Mesenteric fat pad (tissue), 1 donor: ENCODE data around the gene CHST11. TPM values are rescaled to one million over a fixed set of nuclear protein-coding genes. Genes with fewer than 3 reads are reported as not detected.

ENCODE experiments used
- DNase-seq: peaks from one replicate; pipeline ENCODE4 v3.0.0-alpha.2; 2020; ENCODE audit warnings: low spot score
- total RNA-seq: library from RNA; stranded (reverse); fragmentation: NEBNext Ultra II Directional; extraction: Animal tissue kit (Norgen Biotek cat#: 25700); gene quantifications from one replicate; pipeline ENCODE4 v1.2.1, GENCODE V29; 2021
- donor health status: DM: yes; HTN: yes; CAD: no.

The CHST11 gene
- total RNA-seq, 1 donor from 2014 or later, result 15.4 TPM

DNA sequence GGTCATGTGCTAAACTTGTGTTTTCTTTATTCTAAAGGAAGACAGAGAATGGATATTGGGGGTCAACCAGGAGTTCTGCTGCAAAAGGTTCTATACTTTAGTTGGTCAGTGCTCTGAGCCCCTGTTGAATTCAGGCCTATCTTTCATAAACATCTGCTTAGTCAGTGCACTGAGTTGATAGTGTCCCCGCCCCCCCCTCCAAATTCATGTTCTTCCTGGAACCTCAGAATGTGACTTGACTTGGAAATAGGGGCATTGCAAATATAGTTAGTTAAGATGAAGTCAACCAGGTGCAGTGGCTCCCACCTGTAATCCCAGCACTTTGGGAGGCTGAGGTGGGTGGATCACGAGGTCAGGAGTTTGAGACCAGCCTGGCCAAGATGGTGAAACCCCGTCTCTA lies 23.3 kb downstream of the CHST11 start:
- DNase-seq, result no peak

DNA sequence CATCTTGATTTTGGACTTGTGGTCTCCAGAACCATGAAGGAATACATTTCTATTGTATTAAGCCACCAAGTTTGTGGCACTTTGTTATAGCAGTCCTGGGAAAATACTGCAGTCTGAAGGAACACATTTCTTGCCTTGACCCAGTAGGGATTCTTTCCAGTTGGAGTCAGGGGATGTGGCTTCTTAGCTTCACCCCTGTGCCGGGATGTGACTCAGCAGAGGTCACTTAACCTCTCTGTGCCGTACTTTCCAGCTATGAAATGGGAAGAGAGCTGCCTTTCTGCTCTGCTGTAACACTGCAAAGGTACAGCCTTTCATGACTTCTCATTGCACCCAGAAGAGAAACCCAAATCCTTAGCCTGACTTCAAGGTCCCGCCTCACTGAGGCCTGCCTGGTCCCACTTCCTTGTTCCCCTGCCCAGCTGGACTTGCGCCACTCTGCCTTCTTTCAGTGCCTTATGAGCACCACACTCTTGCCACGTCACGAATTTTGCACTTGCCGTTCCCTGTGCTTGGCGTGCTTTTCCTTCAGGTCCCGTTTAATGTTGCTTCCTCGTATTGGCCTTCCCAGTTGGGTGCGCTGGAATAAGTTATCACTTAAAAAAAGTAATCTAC lies 24.2 kb downstream of the CHST11 start:
- DNase-seq, result no peak

DNA sequence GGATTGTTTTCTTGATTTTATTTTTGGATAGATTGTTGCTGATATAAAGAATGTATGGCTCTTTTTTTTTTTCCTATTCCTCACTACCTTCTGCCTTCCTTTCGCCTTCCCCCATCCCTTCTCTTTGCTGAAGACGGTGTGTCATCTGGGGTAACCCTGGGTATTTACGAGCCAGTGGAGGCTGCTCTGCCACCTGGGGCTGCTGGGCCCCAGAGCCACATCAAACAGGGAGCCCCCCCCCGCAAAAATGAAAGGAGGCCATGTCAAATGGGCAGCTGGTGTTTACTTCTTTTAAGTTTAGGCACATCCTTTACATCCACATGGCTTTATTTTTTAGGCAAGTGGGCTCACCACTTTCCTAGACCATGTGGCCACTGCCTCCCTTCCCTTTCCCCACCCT lies 25.4 kb downstream of the CHST11 start:
- no peak for DNase-seq

DNA sequence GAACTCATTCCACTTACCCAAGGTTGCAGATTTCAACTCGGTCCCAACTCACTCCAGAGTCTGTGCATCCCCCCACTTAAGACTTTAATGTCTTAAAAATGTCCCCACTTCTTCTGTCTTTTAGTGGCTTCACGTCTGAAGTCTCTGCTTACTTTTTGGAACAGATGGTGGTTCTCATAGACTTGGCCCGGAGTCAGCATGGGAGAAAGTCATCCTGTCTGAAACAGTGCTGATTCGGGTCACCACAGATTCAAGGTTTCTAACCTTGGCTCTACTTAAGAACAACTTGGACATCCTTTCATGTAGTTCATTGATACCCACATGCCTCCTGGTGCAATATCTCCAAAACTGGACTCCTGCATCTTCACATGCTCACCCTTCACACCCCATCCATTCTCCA lies 26.0 kb downstream of the CHST11 start:
- no peak for DNase-seq

DNA sequence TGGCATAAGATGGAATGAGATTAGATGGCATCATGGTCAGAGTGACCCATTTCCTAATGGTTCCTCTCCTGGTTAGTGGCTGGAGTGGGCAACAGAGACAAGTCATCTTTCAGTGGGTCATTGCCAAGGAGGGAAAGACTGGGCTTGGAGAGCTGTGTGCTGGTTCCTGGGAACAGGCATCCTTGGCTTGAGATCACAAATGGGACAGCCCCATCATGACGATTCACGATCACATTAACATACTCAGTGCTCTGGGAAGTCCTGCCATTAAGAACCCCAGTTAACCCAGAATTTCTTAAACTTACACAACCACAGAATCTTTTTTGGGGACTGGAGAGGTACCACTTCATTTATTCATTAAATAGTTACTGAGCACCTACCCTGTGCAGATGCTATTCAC lies 27.3 kb downstream of the CHST11 start:
- no peak for DNase-seq

DNA sequence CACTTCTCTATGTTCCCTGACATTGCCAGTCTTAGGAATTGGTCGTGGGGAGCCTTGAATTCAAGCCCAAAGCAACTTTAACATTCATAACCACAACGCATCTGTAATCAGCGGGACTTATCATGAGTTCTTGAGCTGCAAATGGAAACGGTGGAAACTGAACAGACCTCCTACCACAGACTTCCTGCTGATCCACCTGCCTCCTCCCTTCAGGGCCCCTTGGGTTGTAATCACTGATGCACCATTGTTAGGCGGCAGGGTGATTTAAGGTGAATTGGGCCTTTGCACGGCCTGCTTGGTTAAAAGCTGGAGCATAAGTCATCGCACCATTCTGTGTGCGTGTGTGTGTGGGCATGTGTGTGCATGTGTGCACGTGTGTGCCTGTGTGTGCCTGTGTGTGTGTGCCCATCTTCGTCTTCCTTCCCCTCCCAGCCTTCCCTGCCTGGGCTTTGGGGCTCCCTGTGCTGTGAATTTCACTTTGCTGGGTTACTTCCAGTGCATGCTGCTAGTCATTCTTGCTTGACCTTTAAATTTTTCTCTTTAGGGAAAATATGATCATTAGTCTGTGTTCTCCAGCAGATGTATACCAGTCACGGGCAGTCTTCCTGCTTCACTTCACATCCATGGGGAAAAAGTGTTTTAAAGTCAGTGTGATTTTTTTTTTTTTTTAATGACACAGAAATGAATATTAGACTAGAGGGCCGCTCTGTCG lies 29.1 kb downstream of the CHST11 start:
- DNase-seq, result no peak

DNA sequence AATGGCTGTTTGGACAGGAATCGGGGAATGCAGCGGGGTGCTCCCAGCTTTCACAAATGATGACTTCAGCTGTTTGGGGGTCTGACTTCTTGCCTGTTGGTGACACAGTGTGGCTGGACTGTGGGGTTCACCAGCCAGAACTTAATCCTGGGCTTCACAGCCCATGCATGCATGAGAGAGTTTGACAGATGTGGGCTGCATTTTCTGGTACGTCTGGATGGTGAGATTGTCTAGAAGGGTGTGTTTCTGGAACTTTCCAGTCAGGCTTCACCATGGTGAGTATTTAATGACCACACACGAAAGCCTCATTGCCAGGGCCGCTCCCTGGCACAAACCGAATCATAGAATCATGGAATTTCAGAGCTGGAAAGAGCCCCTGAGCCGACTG lies 29.6 kb downstream of the CHST11 start:
- no peak for DNase-seq

DNA sequence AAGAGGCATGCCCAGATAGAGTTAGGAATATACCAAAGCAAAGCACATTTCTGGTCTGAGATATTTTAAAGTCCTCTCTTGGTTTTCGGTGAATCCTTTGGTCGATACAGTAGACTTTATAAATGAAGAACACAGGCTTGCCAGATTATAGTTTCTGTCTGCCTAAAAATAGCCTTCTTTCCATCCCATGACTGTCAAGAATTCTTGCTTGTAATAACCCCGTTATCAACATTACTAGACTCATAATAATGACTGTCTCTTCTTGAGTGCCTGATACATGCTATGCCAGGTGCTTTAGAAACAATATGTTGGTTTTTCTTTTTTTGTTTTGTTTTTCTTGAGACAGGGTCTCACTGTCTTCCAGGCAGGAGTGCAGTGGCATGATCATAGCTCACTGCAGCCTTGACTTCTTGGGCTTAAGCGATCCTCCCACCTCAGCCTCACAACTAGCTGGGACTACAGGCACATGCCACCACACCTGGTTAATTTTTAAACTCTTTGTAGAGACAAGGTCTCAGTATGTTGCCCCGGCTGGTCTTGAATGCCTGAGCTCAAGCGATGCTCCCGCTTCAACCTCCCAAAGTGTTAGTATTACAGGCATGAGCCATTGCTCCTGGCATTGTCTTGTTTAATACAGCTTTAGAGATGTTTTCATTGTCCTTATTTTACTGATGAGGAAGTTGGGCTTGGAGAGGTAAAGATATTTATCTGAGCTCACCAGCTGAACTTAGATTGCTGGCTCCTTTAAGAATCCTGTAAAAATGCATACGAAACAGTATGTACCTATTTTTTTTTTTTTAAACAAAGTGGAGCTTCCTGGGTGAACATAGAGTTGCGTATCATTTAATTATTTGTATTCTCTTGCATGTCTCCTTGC lies 30.4 kb downstream of the CHST11 start:
- DNase-seq, result no peak

DNA sequence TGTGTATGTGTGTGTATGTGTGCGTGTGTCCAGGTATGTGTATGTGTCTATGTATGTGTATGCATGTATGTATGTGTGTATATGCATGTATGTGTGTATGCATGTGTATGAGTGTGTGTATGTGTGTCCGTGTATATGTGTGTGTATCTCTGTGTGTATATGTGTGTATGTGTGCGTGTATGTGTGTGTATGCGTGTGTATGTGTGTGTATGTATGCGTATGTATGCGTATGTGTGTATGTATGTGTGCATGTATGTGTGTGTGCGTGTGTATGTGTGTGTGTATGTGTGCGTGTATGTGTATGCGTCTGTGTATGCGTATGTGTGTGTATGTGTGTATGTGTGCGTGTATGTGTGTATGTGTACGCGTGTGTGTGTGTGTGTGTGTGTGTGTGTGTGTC lies 31.6 kb downstream of the CHST11 start:
- DNase-seq, result no peak

DNA sequence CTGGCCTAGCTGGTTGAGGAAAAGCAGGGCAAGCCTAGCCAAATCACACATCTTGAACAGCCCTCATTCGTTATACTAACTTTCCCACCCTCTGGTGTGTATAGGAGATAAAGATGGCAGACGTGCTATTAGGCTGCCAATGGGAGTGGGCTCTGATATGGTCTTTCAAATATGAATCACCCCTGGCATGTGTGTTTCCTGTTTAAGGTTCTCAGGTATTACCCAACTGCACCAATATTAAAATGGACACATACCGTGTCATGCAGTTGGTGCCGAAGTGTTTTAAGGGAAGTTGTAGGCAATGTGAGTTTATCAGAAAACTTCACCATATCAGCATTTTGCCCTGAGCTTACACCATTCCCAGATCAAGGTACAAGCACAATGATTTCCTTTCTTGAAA lies 33.4 kb downstream of the CHST11 start:
- DNase-seq, result no peak

DNA sequence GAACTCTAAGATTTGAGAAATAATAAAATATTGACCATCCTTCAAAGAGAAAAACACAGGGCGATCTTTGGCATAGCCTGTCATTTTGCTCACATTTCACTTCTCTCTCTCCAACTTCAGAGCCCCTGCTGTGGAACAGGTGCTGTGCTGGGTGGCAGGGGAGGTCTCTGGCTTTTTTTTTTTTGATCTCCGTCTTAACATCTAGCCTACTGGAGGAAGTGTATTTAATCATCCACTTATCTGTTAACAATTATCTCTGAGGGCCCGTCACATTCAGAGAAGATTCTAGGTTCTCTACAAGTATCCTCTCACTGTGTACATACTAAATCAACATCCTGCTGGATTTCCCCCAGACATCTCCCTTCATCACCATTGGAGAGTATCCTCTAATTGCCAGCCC lies 34.1 kb downstream of the CHST11 start:
- DNase-seq, result no peak

DNA sequence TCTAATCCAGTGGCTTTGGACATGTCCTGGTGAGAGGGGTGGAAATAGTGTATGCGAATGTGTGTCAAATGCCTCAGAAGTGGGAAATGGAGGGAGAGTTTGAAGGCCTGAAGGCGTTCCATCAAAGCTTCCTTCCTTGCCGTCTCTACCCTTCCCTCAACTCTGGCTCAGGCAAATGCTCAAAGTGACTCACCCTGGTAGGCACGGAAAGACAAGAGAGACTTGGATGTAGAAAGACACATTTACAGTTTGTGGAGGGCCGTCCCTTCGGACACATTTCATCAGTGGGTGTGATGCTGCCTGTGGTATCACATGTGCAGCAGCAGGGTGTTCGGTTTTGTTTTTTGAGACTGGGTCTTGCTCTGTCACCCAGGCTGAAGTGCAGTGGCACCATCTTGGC lies 36.7 kb downstream of the CHST11 start:
- DNase-seq, result no peak

DNA sequence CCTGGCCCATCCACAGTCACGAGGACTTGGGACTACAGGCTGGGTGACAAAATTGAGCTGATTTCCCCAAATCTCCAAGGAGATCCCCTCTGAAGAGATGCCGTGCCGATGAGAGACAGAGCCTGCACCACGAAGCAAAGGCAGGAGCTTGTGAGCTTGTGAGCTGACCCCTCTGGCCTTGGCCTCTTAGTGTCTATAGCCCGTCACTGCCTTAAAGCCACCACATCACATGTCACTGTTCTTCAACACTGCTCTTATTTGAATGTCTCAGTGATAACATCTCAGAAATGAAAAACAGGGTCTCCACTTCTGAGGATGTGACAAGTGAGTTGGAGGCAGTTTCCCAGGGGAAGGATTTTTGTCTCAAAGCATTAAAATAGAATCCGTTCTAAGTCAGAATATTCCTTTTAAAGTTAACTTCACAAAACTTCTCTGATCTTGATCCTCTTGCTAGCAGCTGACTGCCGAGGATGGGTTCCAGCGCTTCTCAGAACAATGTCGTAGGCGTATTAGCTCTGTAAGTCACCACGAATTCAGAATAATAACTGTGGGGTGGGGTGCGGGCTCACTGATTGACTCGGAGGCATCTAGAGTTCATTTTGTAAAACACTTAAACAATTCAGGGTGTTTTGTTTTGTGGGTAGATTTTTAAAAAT lies 37.5 kb downstream of the CHST11 start:
- DNase-seq, result no peak

DNA sequence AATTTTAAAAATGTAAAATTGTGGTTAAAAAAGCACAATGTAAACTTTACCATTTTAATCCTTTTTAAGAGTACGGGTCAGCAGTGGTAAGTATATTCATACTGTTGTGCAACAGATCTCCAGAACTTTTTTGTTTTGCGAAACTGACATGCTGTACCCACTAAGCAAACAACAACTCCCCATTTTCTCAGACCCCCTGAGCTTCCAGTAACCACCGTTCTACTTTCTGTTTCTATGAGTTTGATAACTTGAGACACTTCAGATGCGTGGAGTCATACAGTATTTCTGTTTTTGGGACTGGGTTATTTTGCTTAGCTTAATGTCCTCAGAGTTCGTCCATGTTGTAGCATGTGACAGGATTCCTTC lies 38.0 kb downstream of the CHST11 start:
- no peak for DNase-seq

DNA sequence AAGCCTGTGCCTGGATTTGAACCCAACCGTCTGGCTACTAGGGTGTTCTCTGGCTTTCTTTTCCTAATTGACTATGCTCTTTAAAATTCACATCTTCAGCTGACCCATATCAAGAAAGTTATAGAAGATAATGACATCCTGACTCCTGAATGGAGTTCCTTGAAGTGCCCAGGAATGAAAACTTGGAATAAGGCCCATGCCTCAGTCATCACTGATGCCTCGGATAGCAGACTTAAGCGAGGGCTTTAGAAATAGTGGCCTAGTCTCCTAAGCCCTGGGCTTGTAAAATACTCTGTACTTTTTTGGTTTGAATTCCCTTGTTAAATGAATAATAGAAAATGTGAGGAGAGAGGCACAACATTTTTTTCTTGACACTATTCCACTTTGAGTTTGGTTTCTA lies 39.0 kb downstream of the CHST11 start:
- DNase-seq, result no peak

DNA sequence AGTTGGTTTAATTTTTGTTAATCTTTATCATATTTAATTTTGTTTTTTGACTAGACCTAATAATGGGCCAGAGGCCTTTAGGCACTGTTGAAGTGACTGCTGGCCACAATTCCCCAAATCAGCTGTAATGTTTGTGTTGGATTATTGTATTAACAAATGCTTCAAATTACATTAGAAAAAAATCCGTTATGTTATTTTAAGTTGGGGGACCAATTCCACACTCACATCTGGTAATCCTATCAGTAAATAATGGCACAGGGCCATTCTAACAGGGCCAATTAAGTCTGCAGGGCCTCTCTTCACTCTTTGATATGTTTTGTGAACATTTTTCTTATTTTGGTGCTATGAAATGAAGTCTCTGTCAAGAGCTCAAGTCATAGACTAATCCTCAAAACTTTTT lies 39.6 kb downstream of the CHST11 start:
- DNase-seq, result no peak

DNA sequence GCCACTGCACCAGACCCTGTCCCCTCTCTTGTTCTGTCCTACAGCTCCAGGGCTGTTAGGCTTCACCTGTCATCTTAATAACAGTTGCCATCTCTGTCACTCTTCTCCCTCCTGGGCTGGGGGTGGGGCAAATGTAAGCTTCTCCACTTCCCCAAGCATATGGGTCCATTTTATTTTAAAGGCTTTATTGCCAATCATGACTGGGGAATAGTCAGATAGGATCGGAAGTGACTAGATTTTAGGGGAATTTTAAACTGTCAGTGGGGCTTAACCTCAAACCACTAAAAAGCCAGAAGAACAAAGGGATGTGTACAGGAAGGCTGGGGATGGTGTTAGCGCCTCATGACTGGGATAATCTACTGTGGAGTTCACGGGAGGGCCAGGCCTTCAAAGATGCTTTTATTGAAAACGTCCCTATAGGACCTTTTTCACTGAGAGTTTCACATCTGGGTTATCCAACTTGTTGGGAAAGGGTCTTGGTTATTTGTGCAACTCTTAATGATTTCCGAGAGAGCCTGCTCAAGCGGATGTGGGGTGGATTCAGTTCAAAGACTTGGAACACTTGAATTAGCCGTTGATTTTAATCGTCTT lies 41.6 kb downstream of the CHST11 start:
- no peak for DNase-seq

DNA sequence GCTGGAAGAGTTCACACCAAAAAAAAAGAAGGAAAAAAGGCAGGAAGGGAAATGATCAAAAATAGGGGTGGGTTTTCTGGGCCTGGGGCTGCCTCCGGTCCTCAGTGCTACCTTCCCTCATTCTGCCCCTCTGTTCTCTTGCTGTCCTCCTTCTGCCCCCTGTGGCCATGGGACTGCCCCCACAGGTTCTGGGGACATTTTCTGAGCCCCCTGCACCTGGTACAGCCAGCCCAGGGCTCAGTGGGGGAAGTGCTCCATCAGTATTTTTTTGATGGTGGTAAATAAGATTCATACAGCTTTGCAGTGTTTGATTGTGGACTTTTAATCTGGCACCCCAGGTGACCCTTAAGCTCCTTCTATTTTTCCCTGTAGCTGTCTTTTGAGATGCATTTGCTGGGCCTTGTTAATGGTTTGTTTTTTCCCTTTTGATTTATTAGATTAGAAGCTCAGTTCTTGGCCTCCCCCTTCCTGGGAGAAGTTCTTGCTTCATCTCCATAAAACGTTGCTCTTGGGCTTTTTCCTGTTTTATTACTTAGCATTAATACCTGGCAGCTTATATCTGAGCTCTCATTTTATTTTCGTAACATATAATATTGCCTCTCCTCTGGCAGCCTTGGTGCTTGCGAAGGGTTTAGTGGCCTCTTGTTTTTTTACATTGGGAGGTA lies 43.1 kb downstream of the CHST11 start:
- no peak for DNase-seq

DNA sequence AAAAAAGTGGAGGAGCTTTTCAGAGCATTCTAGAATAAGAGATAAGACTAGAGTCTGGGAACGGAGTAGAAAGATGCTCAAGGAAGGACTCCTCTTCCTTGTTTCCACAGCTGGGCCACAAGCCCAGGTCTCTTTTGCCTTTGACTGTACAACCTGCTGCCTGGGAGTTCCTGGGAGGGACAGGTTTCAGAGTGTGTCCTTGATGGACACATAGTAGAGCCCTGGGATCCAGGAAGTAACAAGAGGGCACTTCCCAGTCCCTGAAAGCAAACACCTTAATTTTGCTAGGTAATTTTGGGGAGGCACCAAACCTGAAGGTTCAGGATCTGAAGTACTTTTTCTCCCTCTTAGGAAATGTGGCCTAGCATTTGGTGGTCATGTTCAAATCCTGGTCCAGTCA lies 44.4 kb downstream of the CHST11 start:
- DNase-seq, result no peak

DNA sequence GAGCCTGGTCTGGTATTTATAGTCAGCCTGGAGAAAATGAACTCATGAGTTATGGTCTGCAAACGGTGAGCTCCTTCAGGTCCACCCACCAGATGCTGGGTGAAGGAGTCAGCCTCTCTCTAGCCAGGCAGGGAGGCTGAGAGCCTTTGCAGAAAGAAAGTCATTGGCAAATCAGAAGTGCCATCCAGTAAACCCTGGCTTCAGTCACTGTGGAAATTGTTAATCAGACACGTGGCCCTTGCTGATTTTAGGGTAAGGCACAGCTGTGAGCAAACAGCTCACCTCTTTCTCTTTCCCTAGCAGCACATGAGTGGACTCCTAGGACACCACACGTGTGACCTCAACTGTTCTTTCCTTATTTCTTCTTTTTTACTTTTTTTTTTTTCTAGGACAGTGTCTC lies 44.9 kb downstream of the CHST11 start:
- DNase-seq, result no peak

DNA sequence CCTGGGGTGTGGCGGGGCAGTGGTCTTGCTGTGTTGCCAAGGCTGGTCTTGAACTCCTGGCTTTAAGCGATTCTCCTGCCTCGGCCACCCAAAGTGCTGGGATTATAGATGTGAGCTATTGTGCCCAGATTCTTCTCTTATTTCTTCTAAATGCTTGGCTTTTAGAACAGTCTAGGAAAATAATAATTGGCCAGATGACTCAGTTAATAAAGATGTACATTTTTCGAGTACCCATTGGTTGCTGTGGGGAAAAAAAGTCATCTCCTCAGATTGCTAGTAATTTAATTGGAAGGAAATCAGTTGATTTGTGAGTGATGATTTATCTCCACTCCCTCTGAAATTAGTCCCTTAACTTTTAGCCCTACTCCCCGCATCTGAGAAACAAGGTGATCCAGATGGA lies 45.5 kb downstream of the CHST11 start:
- no peak for DNase-seq
